Kasumi-1 (cell line): ENCODE data around the gene CCR9.
A peak's percentile ranks its signal among the peaks of the same experiment; 100 is the strongest.
"Not testable (repeated sequence)": the region's sequence is repeated elsewhere in the genome, so short reads cannot be mapped to it uniquely, and the experiment has no call there.

Experiments
- DNase-seq, 2 experiments: peaks; one replicate each; lab custom pipeline; 2025; lab: John Stamatoyannopoulos, UW

The CCR9 gene

GRCh38 chr3:45885979-45886705 is at the start of gene CCR9:
Gene CCR9 (plus strand): TSS chr3:45886543. CDS start chr3:45894934, 8,391 bp downstream.
- no peak for DNase-seq

GRCh38 chr3:45838466-45838865 is 47.9 kb upstream of the CCR9 start:
- no peak for DNase-seq

- DNase-seq: peak; percentile 29 to 57
Measured at GRCh38 chr3:45841420-45841756, 45.0 kb upstream of the CCR9 start.

- peak; percentile 97 to 98 for DNase-seq
Measured at GRCh38 chr3:45841757-45842491, 44.4 kb upstream of the CCR9 start, which contains the start of gene LZTFL1. Gene LZTFL1 (minus strand): TSS chr3:45842119. CDS start chr3:45841991, 128 bp downstream.

- DNase-seq: no peak
Measured at GRCh38 chr3:45842851-45843625, 43.3 kb upstream of the CCR9 start.

- no peak for DNase-seq
Measured at GRCh38 chr3:45844616-45845015, 41.7 kb upstream of the CCR9 start.

GRCh38 chr3:45848392-45848791 is 38.0 kb upstream of the CCR9 start:
- DNase-seq: no peak

GRCh38 chr3:45852828-45853227 is 33.5 kb upstream of the CCR9 start:
- no peak for DNase-seq

- not testable (repeated sequence) for DNase-seq
Measured at GRCh38 chr3:45856323-45856722, 30.0 kb upstream of the CCR9 start.

GRCh38 chr3:45857024-45857423 is 29.3 kb upstream of the CCR9 start:
- not testable (repeated sequence) for DNase-seq

- peak in 1 of 2 experiments; percentile 1 for DNase-seq
Measured at GRCh38 chr3:45858809-45859543, 27.4 kb upstream of the CCR9 start.

GRCh38 chr3:45860481-45860880 is 25.9 kb upstream of the CCR9 start:
- DNase-seq: no peak

- DNase-seq: no peak
Measured at GRCh38 chr3:45861043-45861719, 25.2 kb upstream of the CCR9 start.

- DNase-seq: no peak
Measured at GRCh38 chr3:45864760-45865519, 21.4 kb upstream of the CCR9 start.

- no peak for DNase-seq
Measured at GRCh38 chr3:45865563-45865962, 20.8 kb upstream of the CCR9 start.

GRCh38 chr3:45868213-45868612 is 18.1 kb upstream of the CCR9 start:
- no peak for DNase-seq

GRCh38 chr3:45868650-45869049 is 17.7 kb upstream of the CCR9 start:
- DNase-seq: no peak

- no peak for DNase-seq
Measured at GRCh38 chr3:45869638-45870037, 16.7 kb upstream of the CCR9 start.

GRCh38 chr3:45870099-45870498 is 16.2 kb upstream of the CCR9 start:
- DNase-seq: no peak

GRCh38 chr3:45871780-45872179 is 14.6 kb upstream of the CCR9 start:
- DNase-seq: no peak

- DNase-seq: no peak
Measured at GRCh38 chr3:45872569-45872968, 13.8 kb upstream of the CCR9 start.
